ENCODE measurements around the gene CTNNA3.

DNA sequence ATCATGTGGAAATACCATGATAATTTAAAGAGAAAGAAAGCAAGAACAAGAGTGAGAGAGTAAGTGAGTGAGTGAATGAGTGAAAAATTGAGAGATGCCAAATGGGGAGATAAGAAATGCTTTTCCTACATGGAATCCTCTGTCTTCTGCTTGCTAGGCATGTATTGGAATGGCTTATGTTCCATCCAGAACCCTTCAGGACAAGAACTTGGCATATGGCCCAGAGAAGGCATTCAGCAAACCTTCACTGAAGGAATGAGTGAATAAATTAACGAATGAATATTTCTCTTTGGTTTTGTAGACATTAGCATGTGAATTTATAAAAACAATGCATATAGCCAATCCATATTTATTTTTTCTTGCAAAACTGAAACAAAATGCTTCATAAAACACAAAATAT is 608.0 kb downstream of the CTNNA3 start:
- TF ChIP-seq, protein P1, sequence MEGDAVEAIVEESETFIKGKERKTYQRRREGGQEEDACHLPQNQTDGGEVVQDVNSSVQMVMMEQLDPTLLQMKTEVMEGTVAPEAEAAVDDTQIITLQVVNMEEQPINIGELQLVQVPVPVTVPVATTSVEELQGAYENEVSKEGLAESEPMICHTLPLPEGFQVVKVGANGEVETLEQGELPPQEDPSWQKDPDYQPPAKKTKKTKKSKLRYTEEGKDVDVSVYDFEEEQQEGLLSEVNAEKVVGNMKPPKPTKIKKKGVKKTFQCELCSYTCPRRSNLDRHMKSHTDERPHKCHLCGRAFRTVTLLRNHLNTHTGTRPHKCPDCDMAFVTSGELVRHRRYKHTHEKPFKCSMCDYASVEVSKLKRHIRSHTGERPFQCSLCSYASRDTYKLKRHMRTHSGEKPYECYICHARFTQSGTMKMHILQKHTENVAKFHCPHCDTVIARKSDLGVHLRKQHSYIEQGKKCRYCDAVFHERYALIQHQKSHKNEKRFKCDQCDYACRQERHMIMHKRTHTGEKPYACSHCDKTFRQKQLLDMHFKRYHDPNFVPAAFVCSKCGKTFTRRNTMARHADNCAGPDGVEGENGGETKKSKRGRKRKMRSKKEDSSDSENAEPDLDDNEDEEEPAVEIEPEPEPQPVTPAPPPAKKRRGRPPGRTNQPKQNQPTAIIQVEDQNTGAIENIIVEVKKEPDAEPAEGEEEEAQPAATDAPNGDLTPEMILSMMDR (IDR thresholded peaks at IDR 0.05): no peak
- TF ChIP-seq POLR2A (IDR thresholded peaks at IDR 0.05): no peak
